Measurements from ENCODE around the gene DPP10.

The DPP10 gene

DNA sequence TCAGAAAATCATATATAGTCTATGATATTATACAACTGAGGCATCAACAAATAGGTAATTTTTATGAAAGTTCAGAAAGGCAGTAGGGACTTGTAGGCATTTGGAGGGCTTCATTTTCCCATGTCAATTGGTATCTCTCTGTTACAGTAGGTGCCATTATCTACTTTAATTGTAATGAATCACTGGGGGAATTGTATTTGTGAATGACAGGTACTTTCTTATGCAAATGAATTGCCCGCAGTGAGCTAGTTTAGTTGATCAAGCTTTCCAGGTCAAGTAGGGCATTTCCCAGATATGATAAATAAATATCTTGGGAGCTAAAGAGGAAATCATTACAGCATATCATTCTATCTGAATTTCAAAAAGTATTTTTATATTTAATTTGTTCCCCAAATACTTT is 1116.3 kb downstream of the DPP10 start:
- no peak for DNase-seq (ENCODE audit: low read depth, low spot score)

DNA sequence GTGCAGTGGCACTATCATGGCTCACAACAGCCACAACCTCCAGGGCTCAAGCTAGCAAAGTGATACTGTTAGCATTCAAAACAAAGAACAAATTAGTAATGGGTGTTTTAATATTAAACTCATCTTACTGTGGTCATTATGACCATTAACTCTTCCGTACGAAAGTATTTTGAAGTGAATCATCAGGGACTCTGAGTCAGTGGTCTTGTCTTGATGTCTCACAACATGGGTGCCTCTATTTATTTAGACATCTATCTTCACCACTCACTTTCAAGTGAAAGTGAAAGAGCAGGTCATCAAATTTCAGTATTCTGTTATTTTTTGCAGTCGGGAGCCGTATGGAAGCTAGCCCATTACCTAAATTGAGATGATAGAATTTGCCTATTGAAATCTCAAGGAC is 1118.2 kb downstream of the DPP10 start:
- no peak for DNase-seq (ENCODE audit: low read depth, low spot score)

DNA sequence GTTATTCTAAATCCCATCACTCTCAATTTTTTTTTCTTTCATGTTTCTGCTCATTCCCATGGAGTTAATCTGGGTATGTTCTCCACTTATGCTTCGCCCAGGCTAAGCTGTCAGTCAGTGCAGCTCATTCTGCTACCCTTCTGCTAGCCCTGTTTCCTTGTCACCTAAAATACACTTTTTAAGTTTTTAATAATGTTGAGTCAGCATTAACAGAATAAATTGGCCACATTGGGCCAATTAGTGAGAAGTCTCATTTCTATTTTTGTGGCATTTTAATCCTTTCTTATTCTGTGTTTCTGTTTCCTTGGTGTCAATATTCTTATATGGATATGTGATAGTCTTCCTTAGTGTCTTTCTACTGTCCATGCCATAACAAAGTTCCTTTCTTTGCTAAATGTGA is 1126.2 kb downstream of the DPP10 start:
- no peak for DNase-seq (ENCODE audit: low read depth, low spot score)

DNA sequence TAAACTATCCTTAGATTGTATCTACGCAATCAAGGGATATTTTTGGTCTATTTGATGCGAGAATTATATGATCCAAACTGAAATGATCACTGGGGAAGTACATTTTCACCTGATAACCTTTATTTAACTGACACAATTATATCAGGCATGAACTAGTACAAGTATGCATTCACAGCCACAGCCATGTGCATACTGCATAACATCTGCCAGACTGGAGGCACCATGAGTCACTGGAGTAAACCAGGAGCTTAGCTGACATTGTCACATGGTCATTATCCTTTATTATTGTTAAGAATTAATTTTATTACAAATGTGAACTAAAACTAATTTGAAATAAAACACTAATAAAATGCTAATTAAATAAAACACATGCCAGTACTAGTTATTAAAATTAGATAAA is 1127.1 kb downstream of the DPP10 start:
- no peak for DNase-seq (ENCODE audit: low read depth, low spot score)

DNA sequence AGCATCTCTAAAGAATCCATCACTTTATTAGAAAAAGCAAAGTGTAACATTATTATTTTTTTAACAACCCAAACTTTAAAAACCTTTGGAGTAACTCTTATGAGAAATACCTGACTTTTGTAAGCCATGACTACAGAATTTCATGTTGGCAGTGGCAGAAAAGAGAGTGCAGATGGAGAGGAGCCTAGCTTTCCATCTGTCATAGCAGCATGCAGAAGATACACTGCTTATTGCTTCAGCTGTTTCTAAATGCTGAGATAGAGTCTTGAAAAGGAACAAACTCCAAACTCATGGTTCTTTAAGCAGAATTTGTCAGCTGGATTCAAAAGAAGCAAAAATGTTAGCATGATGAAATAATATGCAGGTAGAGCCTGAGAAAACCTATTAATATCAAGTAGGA is 1130.3 kb downstream of the DPP10 start:
- DNase-seq (ENCODE audit: low read depth, low spot score) = no peak

DNA sequence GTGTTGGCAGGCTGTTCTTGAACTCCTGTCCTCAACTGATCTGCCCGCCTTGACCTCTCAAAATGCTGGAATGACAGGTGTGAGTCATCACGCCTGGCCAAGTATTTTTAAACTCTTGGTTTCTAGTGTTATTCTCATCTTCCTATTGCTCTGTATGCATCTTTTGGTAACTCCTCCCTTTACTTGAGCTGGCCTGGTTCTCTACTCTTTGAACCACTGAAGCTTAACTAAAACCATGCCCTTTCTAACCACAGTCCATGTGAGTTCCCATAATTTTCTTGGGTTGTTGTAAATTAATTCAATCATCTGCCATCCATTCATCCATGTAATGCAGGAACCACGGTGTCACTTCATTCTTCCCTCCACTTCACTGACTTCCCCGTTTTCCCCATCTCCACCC is 1131.3 kb downstream of the DPP10 start:
- no peak for DNase-seq (ENCODE audit: low read depth, low spot score)

DNA sequence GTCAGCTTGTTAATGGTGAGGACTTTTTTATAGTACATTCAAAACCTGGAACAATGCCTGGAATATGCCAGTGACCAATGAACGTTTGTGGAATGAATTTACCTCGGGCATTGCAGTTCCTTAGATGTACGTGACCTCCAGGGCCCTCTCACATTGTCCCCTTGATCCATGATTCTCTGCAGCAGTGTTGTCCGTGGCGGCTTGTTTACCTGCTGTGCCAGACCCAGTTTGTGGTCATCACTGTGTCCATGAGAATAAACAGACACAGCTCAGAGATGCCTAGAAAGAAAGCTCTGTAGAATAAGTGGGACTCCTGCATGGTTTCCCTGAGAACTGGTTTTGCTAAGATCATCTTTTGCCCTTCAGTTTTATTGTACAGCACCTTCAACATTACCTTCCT is 1132.2 kb downstream of the DPP10 start:
- no peak for DNase-seq (ENCODE audit: low read depth, low spot score)

DNA sequence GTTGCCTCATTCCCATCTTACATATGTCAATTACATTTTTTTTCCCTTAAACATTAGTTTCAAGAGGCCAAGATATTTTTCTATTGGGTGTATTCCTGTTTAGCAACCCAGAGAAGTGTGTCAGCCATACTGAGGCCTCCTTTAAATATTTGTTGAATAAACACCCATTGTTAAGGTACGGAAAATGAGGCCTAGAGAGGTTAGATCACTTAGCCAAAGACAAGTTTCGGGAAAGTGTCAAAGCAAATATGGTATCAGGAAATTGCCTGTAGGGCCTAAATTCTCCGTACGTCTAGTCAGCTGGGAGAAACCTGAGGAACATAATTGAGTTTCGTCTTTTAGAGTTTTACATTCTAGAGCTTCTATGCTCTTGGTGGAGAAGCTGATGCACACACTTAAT is 1138.3 kb downstream of the DPP10 start:
- DNase-seq (ENCODE audit: low read depth, low spot score) = no peak

DNA sequence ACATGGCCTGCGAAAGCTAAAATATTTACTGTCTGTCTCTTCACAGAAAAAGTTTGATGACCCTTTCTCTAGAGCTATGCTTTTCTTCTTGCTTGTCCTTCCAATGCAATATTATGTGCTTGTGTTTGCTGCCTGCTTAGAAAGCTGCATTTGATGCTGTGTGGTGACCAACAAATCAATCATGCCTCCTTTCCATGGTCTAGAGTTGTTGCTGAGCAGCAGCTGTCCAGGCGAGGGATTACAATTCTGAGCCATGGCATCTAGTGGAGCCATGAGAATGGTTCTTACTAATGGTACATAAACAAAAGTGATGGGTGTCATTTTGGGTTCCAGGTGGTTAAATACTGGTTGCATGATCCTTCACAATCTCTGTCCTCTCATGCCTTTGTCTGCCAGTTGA is 1142.1 kb downstream of the DPP10 start:
- DNase-seq (ENCODE audit: low read depth, low spot score) = no peak

DNA sequence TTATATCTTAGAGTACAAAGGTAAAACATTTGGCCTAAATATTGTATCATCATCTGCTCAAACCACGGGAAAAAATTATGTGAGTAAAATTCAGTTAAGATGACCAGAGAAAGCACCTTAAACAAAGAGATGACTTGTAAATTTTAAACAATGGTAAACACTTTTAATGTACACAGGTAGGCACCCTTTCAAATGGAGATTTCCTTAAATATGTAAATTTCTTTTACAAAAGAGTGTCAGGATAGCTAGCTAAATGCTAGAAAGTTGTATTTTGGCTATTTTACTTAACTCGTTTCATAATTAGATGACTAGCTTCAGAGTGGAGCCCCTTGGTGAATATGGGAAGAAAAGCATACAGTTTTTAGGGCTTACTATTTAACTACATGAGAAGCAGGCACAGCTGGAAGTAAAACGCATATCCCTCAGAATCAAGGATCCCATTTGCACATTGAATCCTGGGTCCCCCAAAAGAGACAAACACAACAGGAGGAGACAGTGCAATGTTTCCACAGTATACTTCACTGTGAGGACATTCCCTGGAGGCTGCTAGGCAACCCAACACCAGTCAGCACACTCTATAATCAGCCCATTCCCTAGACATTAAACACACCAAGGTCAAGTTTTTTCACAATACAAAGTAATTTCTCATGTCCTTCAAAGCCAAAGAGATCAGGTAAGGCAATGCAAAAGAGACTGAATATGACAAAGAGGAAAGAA is 1154.4 kb downstream of the DPP10 start:
- peak; percentile 9 for DNase-seq (ENCODE audit: low read depth, low spot score)

DNA sequence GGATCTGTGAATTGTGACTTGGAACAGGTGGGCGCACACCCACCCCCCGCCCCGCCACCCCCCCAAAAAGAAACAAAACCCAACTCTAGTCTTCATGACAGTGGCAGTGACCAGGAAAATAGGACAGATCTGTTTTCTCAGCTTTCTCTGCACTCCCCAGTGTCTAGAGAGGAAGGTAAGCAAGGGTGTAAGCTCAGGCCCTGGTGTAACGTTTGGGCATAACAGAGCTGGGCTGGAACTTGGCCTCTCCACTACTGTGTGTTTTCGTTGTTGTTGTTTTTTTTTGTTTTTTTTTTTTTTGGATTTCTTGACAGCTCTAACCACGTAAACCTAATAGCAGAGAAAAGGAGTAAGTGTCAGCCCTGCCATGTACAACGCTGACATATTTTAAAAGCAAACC is 1160.8 kb downstream of the DPP10 start:
- no peak for DNase-seq (ENCODE audit: low read depth, low spot score)

DNA sequence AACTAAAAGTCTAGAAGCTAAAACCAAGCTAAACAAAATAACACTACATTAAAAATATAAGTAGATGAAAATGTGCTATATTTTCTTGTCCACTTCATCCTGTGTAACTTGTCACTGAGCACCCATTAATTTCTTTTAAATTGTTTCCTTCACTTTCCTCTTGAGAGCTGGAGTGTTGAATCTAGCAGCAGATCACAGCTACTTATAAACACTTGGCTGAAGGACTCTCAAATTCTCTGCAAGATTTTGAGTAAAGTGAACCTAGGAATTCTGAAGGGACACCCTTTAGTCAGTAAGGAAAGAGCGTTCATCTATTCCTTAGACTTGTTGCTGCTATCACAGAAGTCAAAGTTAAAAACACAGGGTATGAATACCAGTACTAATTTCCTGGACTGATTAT is 1163.9 kb downstream of the DPP10 start:
- DNase-seq (ENCODE audit: low read depth, low spot score) = no peak

DNA sequence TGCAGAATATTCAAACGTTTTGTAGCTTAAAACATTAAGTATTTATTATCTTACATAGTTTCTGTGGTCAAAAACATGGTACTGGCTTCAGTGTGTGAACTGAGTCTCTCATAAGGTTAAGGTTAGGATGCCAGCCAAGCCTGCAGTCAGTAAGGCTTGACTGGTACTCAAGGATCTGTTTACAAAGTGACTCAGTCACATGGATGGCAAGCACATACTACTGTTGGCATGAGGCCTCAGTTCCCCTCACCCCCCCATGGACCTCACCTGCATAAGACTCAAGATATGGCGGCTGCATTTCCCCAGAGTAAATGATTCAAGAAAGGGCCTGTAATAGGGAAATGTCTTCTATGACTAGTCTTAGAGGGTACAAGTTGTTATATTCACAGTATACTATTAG is 1167.5 kb downstream of the DPP10 start:
- DNase-seq (ENCODE audit: low read depth, low spot score) = no peak

DNA sequence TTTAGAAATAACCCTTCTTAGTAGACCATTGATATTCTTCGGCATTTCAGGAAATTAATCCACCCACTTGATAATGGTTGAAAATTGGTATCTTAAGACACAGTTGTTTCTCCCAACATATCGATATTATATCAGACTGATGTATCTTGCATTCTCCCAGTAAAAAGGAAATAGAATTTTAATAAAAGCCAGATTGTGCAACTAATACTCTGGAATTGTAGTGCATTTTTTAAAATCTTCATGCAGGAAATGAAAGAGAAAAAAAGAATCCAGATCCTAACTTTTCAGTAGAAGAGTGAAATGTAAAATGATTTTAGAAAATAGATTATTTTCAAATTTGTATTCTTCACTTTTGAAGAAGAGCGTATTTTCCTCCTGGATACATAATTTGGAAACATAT is 1168.4 kb downstream of the DPP10 start:
- no peak for DNase-seq (ENCODE audit: low read depth, low spot score)

DNA sequence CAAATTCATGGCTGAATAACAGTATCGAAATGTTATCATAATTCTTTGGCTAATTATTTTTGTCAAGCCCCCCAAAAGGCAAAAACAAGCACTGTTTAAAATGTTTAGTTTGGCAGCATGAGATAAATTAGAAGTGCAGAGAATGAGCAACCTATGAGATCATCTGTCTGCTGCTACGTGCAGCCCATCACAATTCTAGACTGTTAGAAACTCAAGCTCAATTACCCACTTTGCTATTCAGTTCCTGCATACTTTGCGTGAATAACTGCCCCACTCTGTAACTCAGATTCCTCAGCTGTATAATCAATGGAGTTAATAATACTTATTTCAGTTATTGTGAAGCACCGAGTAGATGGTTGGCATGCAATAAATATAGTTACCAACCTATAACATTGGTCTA is 1181.9 kb downstream of the DPP10 start:
- DNase-seq (ENCODE audit: low read depth, low spot score) = no peak

DNA sequence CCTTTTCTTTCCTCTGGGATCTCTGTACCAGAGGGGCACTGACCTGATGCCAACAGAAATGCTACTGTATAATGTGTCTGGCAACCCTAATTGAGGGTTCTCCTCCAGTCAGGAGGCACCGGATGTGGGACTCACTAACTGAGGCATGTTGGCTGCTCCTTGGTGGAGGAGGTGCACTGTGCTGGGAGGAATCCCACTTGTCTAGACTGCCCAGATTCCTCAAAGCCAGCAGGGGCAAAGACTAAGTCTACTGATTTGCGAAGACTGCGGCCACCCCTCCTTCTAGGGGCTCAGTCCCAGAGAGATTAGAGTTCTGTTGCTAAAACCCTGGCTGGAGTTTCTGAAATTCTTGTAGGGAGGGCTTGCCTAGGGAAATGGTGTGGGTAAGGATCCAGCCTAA is 1192.1 kb downstream of the DPP10 start:
- no peak for DNase-seq (ENCODE audit: low read depth, low spot score)

DNA sequence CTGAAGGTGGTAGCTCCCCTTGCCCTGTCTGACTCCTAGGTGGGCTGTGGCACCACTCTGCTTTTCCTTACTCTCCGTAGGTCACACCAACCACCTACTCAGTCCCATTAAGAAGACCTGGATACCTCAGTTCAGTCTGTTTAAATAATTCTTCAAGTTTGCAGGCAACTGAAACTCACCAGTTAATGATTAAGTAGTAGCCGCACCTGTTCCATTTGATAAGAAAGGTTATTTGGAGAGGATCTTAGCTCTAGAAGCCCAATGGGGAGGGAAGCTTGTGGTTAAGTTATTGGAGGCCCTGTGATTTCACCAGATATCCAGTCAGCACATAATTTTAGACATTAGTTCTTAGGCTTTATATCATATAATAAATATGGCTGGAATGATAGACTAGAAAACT is 1193.0 kb downstream of the DPP10 start:
- DNase-seq (ENCODE audit: low read depth, low spot score) = no peak

DNA sequence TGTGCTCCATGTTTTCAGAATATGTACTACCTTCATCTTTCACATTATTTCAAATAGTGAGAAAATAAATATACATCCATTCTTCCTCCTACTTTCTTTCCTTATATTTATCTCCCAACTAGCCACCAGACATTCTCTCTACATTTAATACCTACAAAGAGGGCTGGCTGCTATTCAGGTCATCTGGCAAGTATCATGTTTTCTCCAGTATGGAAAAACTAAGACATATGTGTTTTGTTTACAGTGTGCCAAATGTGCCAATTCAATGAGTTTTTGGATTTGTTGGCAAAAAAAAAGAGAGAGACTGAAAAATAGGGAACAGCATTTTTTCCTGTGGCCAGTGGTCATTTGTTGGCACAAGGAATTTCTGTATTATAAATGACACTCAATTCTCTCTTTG is 1207.3 kb downstream of the DPP10 start:
- no peak for DNase-seq (ENCODE audit: low read depth, low spot score)

DNA sequence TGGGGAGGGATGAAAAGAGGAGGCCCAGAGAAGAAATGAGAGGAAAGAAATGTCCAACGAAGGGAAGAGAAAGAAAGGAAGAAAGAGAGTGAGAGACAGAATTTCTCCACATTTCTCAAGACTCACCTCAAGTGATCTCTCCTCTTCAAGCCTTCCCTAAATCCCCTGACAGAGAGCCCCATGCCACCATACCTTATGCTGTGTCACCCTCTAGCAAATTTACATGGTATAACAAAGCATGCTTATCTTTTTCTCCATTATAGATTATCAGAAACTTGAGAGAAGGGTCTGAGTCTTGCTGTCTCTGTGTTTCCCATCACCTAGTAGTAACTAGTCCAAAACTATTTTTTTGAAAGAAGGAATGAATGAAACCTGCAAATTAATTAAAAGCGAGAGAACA is 1208.4 kb downstream of the DPP10 start:
- DNase-seq (ENCODE audit: low read depth, low spot score) = no peak

DNA sequence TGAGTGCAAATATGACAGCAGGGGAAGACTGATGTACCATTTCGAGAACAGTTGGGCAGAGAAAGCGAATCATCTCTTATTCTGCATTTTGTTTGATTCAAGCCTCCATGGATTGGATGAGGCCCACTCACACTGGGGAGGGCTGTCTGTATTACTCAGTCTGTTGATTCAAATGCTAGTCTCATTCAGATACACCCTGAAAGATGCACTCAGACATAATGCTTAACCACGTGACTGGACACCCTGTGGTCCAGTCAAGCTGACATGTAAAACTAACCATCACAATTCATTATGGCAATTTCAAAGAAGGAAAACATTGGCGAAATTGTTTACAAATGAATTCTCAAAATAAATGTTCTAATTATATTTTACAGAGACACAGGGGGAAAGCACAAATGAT is 1210.2 kb downstream of the DPP10 start:
- no peak for DNase-seq (ENCODE audit: low read depth, low spot score)

DNA sequence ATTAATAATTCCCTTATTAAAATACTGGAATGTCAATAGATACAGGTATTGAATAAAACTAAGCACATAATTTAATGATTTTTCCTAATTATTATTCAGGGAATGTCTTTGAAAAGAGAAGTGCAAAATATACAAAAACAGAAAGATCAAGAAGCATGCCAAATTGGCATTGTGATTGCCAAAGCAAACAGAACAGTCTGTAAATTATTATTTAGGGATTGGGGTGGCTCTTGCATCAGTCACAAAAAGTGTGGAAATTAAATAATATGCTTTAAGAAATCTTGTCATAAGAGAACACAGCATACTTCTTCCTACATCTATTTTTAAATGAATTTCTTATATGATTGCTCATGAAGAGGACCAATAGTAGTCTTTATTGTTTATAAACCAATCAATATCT is 1211.9 kb downstream of the DPP10 start:
- DNase-seq (ENCODE audit: low read depth, low spot score) = no peak

DNA sequence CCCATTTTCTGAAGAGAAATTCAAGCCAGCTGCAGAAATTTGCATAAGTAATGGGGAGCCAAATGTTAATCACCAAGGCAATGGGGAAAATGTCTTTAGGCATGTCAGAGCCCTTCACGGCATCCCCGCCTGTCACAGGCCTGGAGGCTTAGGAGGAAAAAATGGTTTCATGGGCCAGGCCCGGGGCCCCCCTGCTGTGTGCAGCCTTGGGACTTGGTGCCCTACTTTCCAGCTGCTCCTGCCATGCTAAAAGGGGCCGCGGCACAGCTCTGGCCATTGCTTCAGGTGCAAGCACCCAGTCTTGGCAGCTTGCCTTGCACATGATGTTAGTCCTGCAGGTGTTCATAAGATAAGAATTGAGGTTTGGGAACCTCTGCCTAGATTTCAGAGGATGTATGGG is 1235.7 kb downstream of the DPP10 start:
- no peak for DNase-seq (ENCODE audit: low read depth, low spot score)

DNA sequence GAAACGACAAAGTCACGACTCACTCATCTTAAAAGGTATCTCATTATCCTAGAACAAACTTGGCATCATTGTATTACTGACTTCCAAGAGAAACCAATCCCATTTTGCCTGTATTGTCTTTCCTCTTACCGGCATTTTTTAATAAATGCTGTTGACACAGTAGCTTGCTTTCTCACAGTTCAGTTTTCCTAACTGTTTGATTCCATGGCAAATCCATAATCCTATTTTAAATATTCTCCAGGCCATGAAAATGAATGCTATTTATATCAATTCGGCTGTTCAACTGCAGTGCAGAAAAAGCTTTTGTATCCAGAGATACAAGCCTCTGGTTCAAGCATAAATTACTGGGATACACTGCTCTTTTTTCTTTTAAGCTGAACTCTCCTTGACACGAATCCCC is 1241.9 kb downstream of the DPP10 start:
- no peak for DNase-seq (ENCODE audit: low read depth, low spot score)

DNA sequence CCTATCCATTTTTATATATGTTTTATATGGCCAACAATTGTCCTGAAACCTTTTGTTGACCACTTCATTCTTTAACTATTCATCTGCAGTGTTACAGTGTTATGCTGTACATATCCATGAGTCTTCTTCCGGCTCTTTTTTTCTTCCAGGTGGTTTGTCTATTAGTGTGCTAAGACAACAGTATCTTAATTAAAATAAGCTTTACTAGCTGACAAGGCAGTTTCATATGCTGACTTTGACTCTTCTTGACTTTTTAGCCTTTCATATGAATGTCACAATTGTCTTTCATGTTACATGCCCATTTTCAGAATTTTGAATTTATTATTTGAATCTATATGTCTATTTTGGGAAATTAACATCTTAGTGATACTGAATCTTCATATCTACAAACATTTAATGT is 1249.0 kb downstream of the DPP10 start:
- DNase-seq (ENCODE audit: low read depth, low spot score) = no peak
